Osteocyte (in vitro differentiated cells): ENCODE data around the gene ZMYND8. TPM values are rescaled to one million over a fixed set of nuclear protein-coding genes. Genes with fewer than 3 reads are reported as not detected.
A peak's percentile ranks its signal among the peaks of the same experiment; 100 is the strongest.

ENCODE experiments used
- DNase-seq: peaks from one replicate; pipeline ENCODE4 v3.0.0; 2021; ENCODE audit warnings: mixed read lengths; ENCODE audit not compliant: unreplicated experiment; ENCODE audit errors: extremely low spot score
- H3K27ac Mint-ChIP-seq: one replicate; pipeline ENCODE4 v1.8.0; 2021; ENCODE audit warnings: mild to moderate bottlenecking, mixed read lengths; ENCODE audit not compliant: unreplicated experiment
- H3K27me3 Mint-ChIP-seq: one replicate; pipeline ENCODE4 v1.8.0; 2021; ENCODE audit warnings: mixed read lengths; ENCODE audit not compliant: unreplicated experiment
- H3K36me3 Mint-ChIP-seq: one replicate; pipeline ENCODE4 v1.8.0; 2021; ENCODE audit warnings: mixed read lengths; ENCODE audit not compliant: unreplicated experiment
- H3K4me1 Mint-ChIP-seq: one replicate; pipeline ENCODE4 v1.8.0; 2021; ENCODE audit warnings: mixed read lengths; ENCODE audit not compliant: unreplicated experiment
- H3K4me3 Mint-ChIP-seq: one replicate; pipeline ENCODE4 v1.8.0; 2021; ENCODE audit warnings: mild to moderate bottlenecking, moderate library complexity, mixed read lengths; ENCODE audit not compliant: unreplicated experiment
- H3K9me3 Mint-ChIP-seq: one replicate; pipeline ENCODE4 v1.8.0; 2021; ENCODE audit warnings: mixed read lengths; ENCODE audit not compliant: unreplicated experiment
- CTCF ChIP-seq: fragments of 200-600 bp; sonication (generic); IDR thresholded peaks from 2 replicates; pipeline ENCODE4 v1.5.0; 2021; ENCODE audit warnings: antibody characterized with exemption, mild to moderate bottlenecking, moderate library complexity
- total RNA-seq: library from RNA; stranded (reverse); gene quantifications from 2 replicates; pipeline ENCODE4 v1.2.1, GENCODE V29; 2021

The ZMYND8 gene
- total RNA-seq, 1 donor from 2014 or later: 96.5 TPM

DNA sequence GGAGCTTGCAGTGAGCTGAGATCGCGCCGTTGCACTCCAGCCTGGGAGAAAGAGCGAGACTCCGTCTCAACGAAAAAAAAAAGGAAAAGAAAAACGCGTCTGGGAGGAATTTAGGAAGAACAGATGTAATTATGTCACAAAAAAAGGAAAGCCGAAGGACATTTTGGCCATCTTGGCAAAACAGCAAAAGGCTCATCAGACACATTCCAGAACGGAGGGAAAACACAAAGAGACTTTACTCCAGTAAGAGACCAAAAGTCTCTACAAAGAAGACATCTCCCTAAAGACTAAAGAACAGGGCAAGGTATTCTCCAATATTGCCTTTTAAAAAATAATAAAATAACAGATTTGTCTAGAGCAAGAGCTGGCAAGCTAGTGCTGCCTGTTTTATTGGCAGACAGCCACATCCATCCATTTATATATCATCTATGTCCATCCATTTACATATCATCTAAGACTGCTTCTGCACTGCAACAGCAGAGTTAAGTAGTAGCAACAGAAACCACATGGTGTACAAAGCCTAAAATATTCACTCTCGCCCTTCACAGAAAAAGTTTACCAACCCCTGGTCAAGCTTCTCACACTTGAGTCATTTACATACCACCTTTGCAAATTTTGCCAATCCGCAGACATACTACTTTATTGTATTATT is 133.9 kb downstream of the ZMYND8 start:
- peaks cover 61% of the 10 kb centered on the region for H3K36me3 Mint-ChIP-seq
- H3K9me3 Mint-ChIP-seq: no peaks in the 10 kb centered on the region
- no peak for TF ChIP-seq CTCF
- H3K27me3 Mint-ChIP-seq: no peaks in the 10 kb centered on the region
- no peak for DNase-seq
- H3K27ac Mint-ChIP-seq: no peak overlapping the region
- H3K4me1 Mint-ChIP-seq: no peaks in the 10 kb centered on the region
- H3K4me3 Mint-ChIP-seq: no peak overlapping the region

DNA sequence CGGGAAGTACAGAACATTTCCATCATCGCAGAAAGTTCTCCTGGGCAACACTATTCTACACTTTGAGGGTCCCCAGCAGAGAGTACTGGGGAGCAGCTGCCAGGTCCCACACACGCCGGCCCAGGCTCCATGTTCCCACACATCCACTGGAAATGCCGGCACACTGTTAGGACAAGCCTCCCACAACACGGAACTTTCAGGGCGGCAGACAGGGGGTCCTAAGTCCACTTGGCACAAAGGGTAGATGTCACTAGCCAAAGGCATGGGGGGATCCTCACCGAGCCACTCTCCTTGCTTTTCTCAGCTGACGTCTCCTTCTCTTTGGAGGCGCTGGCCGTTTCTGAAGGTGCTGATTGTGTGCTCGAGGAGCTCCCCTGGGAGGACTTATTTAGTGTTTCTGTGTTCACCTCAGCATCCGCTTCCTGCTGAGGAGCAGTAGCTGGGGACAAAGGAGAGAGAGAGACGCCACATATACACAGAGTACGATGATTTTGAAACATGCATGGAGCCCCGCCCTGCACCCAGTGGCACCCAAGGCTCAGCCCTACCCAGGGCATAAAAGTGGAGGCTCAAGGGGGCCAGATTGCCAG is 135.4 kb downstream of the ZMYND8 start:
- H3K27me3 Mint-ChIP-seq: no peaks in the 10 kb centered on the region
- no peak overlapping the region for H3K4me3 Mint-ChIP-seq
- DNase-seq: no peak
- H3K27ac Mint-ChIP-seq: no peak overlapping the region
- H3K9me3 Mint-ChIP-seq: no peaks in the 10 kb centered on the region
- H3K4me1 Mint-ChIP-seq: no peaks in the 10 kb centered on the region
- peaks cover 64% of the 10 kb centered on the region for H3K36me3 Mint-ChIP-seq
- no peak for TF ChIP-seq CTCF

GRCh38 chr20:47220161-47220582 is 136.3 kb downstream of the ZMYND8 start:
- peaks cover 3% of the 10 kb centered on the region for H3K4me1 Mint-ChIP-seq
- H3K27me3 Mint-ChIP-seq: no peaks in the 10 kb centered on the region
- H3K27ac Mint-ChIP-seq: no peak overlapping the region
- H3K36me3 Mint-ChIP-seq: peaks cover 69% of the 10 kb centered on the region
- peak; percentile 62 for TF ChIP-seq CTCF
- DNase-seq: no peak
- H3K4me3 Mint-ChIP-seq: no peak overlapping the region
- no peaks in the 10 kb centered on the region for H3K9me3 Mint-ChIP-seq

- H3K4me3 Mint-ChIP-seq: no peak overlapping the region
- H3K9me3 Mint-ChIP-seq: no peaks in the 10 kb centered on the region
- DNase-seq: no peak
- H3K27ac Mint-ChIP-seq: peak overlapping the region; percentile 21
- no peak for TF ChIP-seq CTCF
- peaks cover 57% of the 10 kb centered on the region for H3K36me3 Mint-ChIP-seq
- H3K27me3 Mint-ChIP-seq: no peaks in the 10 kb centered on the region
- H3K4me1 Mint-ChIP-seq: peaks cover 3% of the 10 kb centered on the region
These were observed 138.7 kb downstream of the ZMYND8 start for GRCh38 chr20:47217482-47218446.
